NT2/D1 (cell line): ENCODE results near the gene OTULIN.

Source experiments
- DNase-seq: peaks from one replicate; pipeline ENCODE4 v3.0.0-alpha.2; 2011; ENCODE audit warnings: low read depth, low spot score
- H3K27me3 ChIP-seq: 2 replicates; pipeline ENCODE4 v1.6.0; 2011; ENCODE audit warnings: mild to moderate bottlenecking; ENCODE audit not compliant: insufficient read length, insufficient read depth
- H3K36me3 ChIP-seq: 2 replicates; pipeline ENCODE4 v1.6.1; 2011; ENCODE audit warnings: mild to moderate bottlenecking, low read length, mixed read lengths; ENCODE audit not compliant: insufficient read depth, insufficient read length
- H3K4me1 ChIP-seq: 2 replicates; pipeline ENCODE4 v1.5.1; 2011; ENCODE audit not compliant: insufficient read depth, insufficient read length
- H3K4me3 ChIP-seq: 2 replicates; pipeline ENCODE4 v1.5.1; 2011; ENCODE audit warnings: low read depth; ENCODE audit not compliant: insufficient read length
- H3K9ac ChIP-seq: 2 replicates; pipeline ENCODE4 v1.6.0; 2011; ENCODE audit warnings: low read depth; ENCODE audit not compliant: insufficient read length
- H3K9me3 ChIP-seq: 2 replicates; pipeline ENCODE4 v1.5.1; 2011; ENCODE audit warnings: mild to moderate bottlenecking, low read length; ENCODE audit not compliant: insufficient read depth
- SUZ12 ChIP-seq: IDR thresholded peaks from 2 replicates; pipeline ENCODE4 v1.6.1; 2011; ENCODE audit not compliant: insufficient read length, insufficient read depth; ENCODE audit errors: extremely low read depth
- YY1 ChIP-seq: IDR thresholded peaks from 2 replicates; pipeline ENCODE4 v1.6.1; 2011; ENCODE audit not compliant: insufficient read length, insufficient read depth
- ZNF274 ChIP-seq: IDR thresholded peaks from 2 replicates; pipeline ENCODE4 v1.6.1; 2011; ENCODE audit warnings: mild to moderate bottlenecking, low read depth, low read length

The OTULIN gene

GRCh38 chr5:14664270-14665100 is at the start of gene OTULIN:
OTULIN (plus strand) TSS chr5:14664718; CDS start chr5:14664826, 108 bp downstream.
- DNase-seq = peak; percentile 56
- H3K4me1 ChIP-seq = no peaks in the 10 kb centered on the region
- no peak for TF ChIP-seq YY1
- TF ChIP-seq SUZ12 = no peak
- TF ChIP-seq ZNF274 = no peak
- peak within 1 kb of the TSS; percentile 76 for H3K9ac ChIP-seq
- H3K36me3 ChIP-seq = peaks cover 7% of the 10 kb centered on the region
- peak within 1 kb of the TSS; percentile 64 for H3K4me3 ChIP-seq
- no peaks in the 10 kb centered on the region for H3K9me3 ChIP-seq
- peaks cover 18% of the 10 kb centered on the region for H3K27me3 ChIP-seq

GRCh38 chr5:14615365-14615764 is 49.2 kb upstream of the OTULIN start:
- no peaks in the 10 kb centered on the region for H3K9me3 ChIP-seq
- no peak overlapping the region for H3K9ac ChIP-seq
- peaks cover 8% of the 10 kb centered on the region for H3K36me3 ChIP-seq
- no peak for DNase-seq
- H3K4me3 ChIP-seq = no peak overlapping the region
- no peaks in the 10 kb centered on the region for H3K27me3 ChIP-seq
- TF ChIP-seq YY1 (no peak), ZNF274 (no peak), SUZ12 (no peak)
- H3K4me1 ChIP-seq = no peaks in the 10 kb centered on the region

GRCh38 chr5:14617441-14617840 is 47.1 kb upstream of the OTULIN start:
- Histone ChIP-seq H3K27me3 (no peaks in the 10 kb centered on the region), H3K9me3 (no peaks in the 10 kb centered on the region), H3K4me1 (no peaks in the 10 kb centered on the region), H3K4me3 (no peak overlapping the region), H3K9ac (no peak overlapping the region), H3K36me3 (peaks cover 4% of the 10 kb centered on the region)
- no peak for DNase-seq
- no peak for TF ChIP-seq YY1
- no peak for TF ChIP-seq SUZ12
- no peak for TF ChIP-seq ZNF274

- DNase-seq = no peak
- Histone ChIP-seq H3K4me1 (no peaks in the 10 kb centered on the region), H3K36me3 (no peaks in the 10 kb centered on the region), H3K9me3 (no peaks in the 10 kb centered on the region), H3K9ac (no peak overlapping the region), H3K4me3 (no peak overlapping the region), H3K27me3 (no peaks in the 10 kb centered on the region)
- TF ChIP-seq SUZ12 (no peak), YY1 (no peak), ZNF274 (no peak)
Observed at GRCh38 chr5:14627270-14627669, 37.2 kb upstream of the OTULIN start.

- TF ChIP-seq YY1 (no peak), SUZ12 (no peak), ZNF274 (no peak)
- no peak overlapping the region for H3K4me3 ChIP-seq
- no peaks in the 10 kb centered on the region for H3K36me3 ChIP-seq
- H3K4me1 ChIP-seq = no peaks in the 10 kb centered on the region
- H3K9ac ChIP-seq = no peak overlapping the region
- peak; percentile 25 for DNase-seq
- no peaks in the 10 kb centered on the region for H3K27me3 ChIP-seq
- H3K9me3 ChIP-seq = no peaks in the 10 kb centered on the region
Observed at GRCh38 chr5:14628346-14628745, 36.2 kb upstream of the OTULIN start.

GRCh38 chr5:14630671-14631070 is 33.8 kb upstream of the OTULIN start:
- no peak for DNase-seq
- Histone ChIP-seq H3K4me1 (no peaks in the 10 kb centered on the region), H3K9ac (no peak overlapping the region), H3K36me3 (no peaks in the 10 kb centered on the region), H3K9me3 (no peaks in the 10 kb centered on the region), H3K27me3 (no peaks in the 10 kb centered on the region), H3K4me3 (no peak overlapping the region)
- TF ChIP-seq ZNF274 = no peak
- TF ChIP-seq YY1 = no peak
- no peak for TF ChIP-seq SUZ12

GRCh38 chr5:14635656-14636055 is 28.9 kb upstream of the OTULIN start:
- DNase-seq = no peak
- H3K27me3 ChIP-seq = no peaks in the 10 kb centered on the region
- no peak for TF ChIP-seq ZNF274
- no peak for TF ChIP-seq SUZ12
- TF ChIP-seq YY1 = no peak
- no peak overlapping the region for H3K4me3 ChIP-seq
- no peaks in the 10 kb centered on the region for H3K36me3 ChIP-seq
- H3K9ac ChIP-seq = no peak overlapping the region
- H3K4me1 ChIP-seq = no peaks in the 10 kb centered on the region
- H3K9me3 ChIP-seq = no peaks in the 10 kb centered on the region
